Sigmoid colon (tissue), 4 donors: Measurements from ENCODE around the gene ANKH.

Source experiments
- POLR2A ChIP-seq, 2 donors: fragments of 450-650 bp; IDR thresholded peaks; one replicate each; pipeline ENCODE4 v1.6.1; 2016; ENCODE audit warnings: antibody characterized with exemption in 2 of 2, mild to moderate bottlenecking in 2 of 2, moderate library complexity in 2 of 2
- POLR2AphosphoS5 ChIP-seq, 4 donors: sonication (generic); formaldehyde crosslinking; IDR thresholded peaks; one replicate each; pipeline ENCODE4 v1.6.1; 2017; ENCODE audit warnings: antibody characterized with exemption in 4 of 4

- no peak for TF ChIP-seq POLR2A (IDR thresholded peaks at IDR 0.05)
- no peak for TF ChIP-seq POLR2AphosphoS5 (IDR thresholded peaks at IDR 0.05)
Observed at GRCh38 chr5:14767735-14768507, 103.7 kb downstream of the ANKH start.
